ENCODE data around the gene ADAMTS7.
"Not testable (repeated sequence)": the region's sequence is repeated elsewhere in the genome, so short reads cannot be mapped to it uniquely, and the experiment has no call there.

- TF ChIP-seq CTCF (IDR thresholded peaks at IDR 0.05); ZFX (IDR thresholded peaks at IDR 0.05; ENCODE audit: borderline replicate concordance): not testable (repeated sequence)
These were observed 36.7 kb downstream of the ADAMTS7 start for GRCh38 chr15:78774451-78774990.

All from 22Rv1 (cell line).